PC-3 (cell line): ENCODE results near the gene DHX58. TPM values are rescaled to one million over a fixed set of nuclear protein-coding genes. Genes with fewer than 3 reads are reported as not detected.

Experiments used
- ATAC-seq: fragments of 200-7000 bp; cut with Tn5 transposase; 2 replicates; pipeline ENCODE4 v1.9.1; 2020; ENCODE audit warnings: mild to moderate bottlenecking, moderate library complexity
- BruUV-seq: library from RNA; stranded (reverse); fragments of 400-500 nt; replicated peaks from 2 replicates; lab custom pipeline; 2021; lab: Mats Ljungman, UMichigan
- CTCF ChIA-PET: fragments of 300-600 bp; sonication (Branson Sonifier 250); formaldehyde crosslinking; loops from one replicate; lab custom pipeline; 2022; ENCODE audit warnings: antibody characterized with exemption; lab: Charles Lee
- POLR2A ChIA-PET: fragments of 300-600 bp; sonication (Branson Sonifier 250); formaldehyde crosslinking; loops from one replicate; lab custom pipeline; 2022; ENCODE audit warnings: antibody characterized with exemption; ENCODE audit not compliant: unreplicated experiment; lab: Charles Lee
- DNase-seq: peaks from one replicate; pipeline ENCODE4 v3.0.0-alpha.2; 2015
- H2AFZ ChIP-seq: fragments of 300-600 bp; sonication (generic); 2 replicates; pipeline ENCODE4 v1.6.0; 2016; ENCODE audit warnings: antibody characterized with exemption, low read length
- H3F3A ChIP-seq: fragments of 300-600 bp; sonication (generic); one replicate; pipeline ENCODE4 v1.6.0; 2017; ENCODE audit warnings: antibody characterized with exemption, low read length, control low read depth, mild to moderate bottlenecking; ENCODE audit not compliant: unreplicated experiment
- H3K27ac ChIP-seq: fragments of 300-600 bp; sonication (generic); 2 replicates; pipeline ENCODE4 v1.5.1; 2016; ENCODE audit warnings: mild to moderate bottlenecking, low read length
- H3K27me3 ChIP-seq: fragments of 300-600 bp; sonication (generic); 2 replicates; pipeline ENCODE4 v1.6.1; 2016; ENCODE audit warnings: low read length, mixed read lengths
- H3K36me3 ChIP-seq: fragments of 300-600 bp; sonication (generic); 2 replicates; pipeline ENCODE4 v1.6.1; 2016; ENCODE audit warnings: low read depth, mixed run types, low read length, mixed read lengths
- H3K4me1 ChIP-seq: fragments of 300-600 bp; sonication (generic); 2 replicates; pipeline ENCODE4 v1.5.1; 2016; ENCODE audit warnings: low read length; ENCODE audit not compliant: insufficient read depth
- H3K4me2 ChIP-seq: fragments of 300-600 bp; sonication (generic); 2 replicates; pipeline ENCODE4 v1.6.0; 2016; ENCODE audit warnings: low read length
- H3K4me3 ChIP-seq: fragments of 300-600 bp; sonication (generic); 2 replicates; pipeline ENCODE4 v1.5.1; 2016; ENCODE audit warnings: mild to moderate bottlenecking, low read length, mixed read lengths
- H3K79me2 ChIP-seq: fragments of 300-600 bp; sonication (generic); 2 replicates; pipeline ENCODE4 v1.6.1; 2017; ENCODE audit warnings: low read length, mixed read lengths
- H3K9ac ChIP-seq: fragments of 300-600 bp; sonication (generic); 2 replicates; pipeline ENCODE4 v1.6.0; 2016; ENCODE audit warnings: mild to moderate bottlenecking, low read length
- H3K9me2 ChIP-seq: fragments of 300-600 bp; sonication (generic); replicated peaks from 2 replicates; pipeline ENCODE4 v1.6.1; 2016; ENCODE audit warnings: mixed run types, low read length, mixed read lengths
- H3K9me3 ChIP-seq: fragments of 300-600 bp; sonication (generic); 2 replicates; pipeline ENCODE4 v1.6.1; 2016; ENCODE audit warnings: low read length, mixed read lengths
- H4K20me1 ChIP-seq: fragments of 300-600 bp; sonication (generic); 2 replicates; pipeline ENCODE4 v1.6.1; 2016; ENCODE audit warnings: low read length, mixed read lengths
- EZH2 ChIP-seq: fragments of 300-600 bp; sonication (generic); IDR thresholded peaks from one replicate; pipeline ENCODE4 v1.6.1; 2017; ENCODE audit warnings: antibody characterized with exemption, mild to moderate bottlenecking, low read length; ENCODE audit not compliant: unreplicated experiment
- EZH2phosphoT487 ChIP-seq: fragments of 300-600 bp; sonication (generic); IDR thresholded peaks from 2 replicates; pipeline ENCODE4 v1.6.1; 2018; ENCODE audit warnings: mild to moderate bottlenecking, antibody characterized with exemption, low read length, borderline replicate concordance
- intact Hi-C: fragments of 100-400 bp; cut with micrococcal nuclease; formaldehyde crosslinking; loops from 2 replicates; pipeline ENCODE4 v1.9.0; 2023
- total RNA-seq: library from RNA; depleted of rRNA; stranded (reverse); fragments of >200 nt; gene quantifications from 2 replicates; pipeline ENCODE4 v1.2.3, GENCODE V29; 2014
- TF ChIP-seq, protein P1 (sequence below): fragments of 300-600 bp; sonication (generic); conservative IDR thresholded peaks from 2 replicates; pipeline ENCODE4 v1.5.1; 2017; ENCODE audit warnings: antibody characterized with exemption, low read depth, mild to moderate bottlenecking, low read length

The DHX58 gene
- total RNA-seq, 1 experiment from 2014 or later, result not detected

DNA sequence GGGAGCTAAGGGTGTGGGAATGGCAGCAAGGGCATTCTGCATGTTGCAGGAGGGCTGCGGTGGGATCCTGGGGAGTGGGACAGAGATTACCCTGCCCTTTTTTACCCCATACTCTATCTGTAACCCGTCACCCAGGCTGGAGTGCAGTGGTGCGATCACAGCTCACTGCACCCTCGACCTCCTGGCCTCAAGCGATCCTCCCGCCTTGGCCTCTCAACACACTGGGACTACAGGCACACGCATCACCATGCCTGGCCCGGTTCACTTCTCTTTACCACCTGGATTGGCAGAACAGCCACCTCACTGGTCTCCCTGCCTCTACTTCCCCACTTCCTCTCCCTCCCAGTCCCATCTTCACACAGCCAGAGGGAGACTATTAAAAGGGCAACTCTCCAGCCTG, 23.8 kb downstream of the DHX58 start:
- ChIA-PET CTCF (no interaction called here), POLR2A (no interaction called here)
- Histone ChIP-seq H3K9me3 (no peaks in the 10 kb centered on the region), H3F3A (no peaks in the 10 kb centered on the region), H3K79me2 (no peaks in the 10 kb centered on the region), H2AFZ (no peak overlapping the region), H3K27ac (no peak overlapping the region), H4K20me1 (no peaks in the 10 kb centered on the region), H3K4me1 (no peaks in the 10 kb centered on the region), H3K4me3 (no peak overlapping the region), H3K36me3 (no peaks in the 10 kb centered on the region), H3K27me3 (no peaks in the 10 kb centered on the region), H3K9me2 (no peaks in the 10 kb centered on the region), H3K4me2 (no peak overlapping the region), H3K9ac (no peak overlapping the region)
- ATAC-seq (no peak), DNase-seq (no peak)
- TF ChIP-seq EZH2 (no peak), EZH2phosphoT487 (no peak)
- TF ChIP-seq, protein P1, sequence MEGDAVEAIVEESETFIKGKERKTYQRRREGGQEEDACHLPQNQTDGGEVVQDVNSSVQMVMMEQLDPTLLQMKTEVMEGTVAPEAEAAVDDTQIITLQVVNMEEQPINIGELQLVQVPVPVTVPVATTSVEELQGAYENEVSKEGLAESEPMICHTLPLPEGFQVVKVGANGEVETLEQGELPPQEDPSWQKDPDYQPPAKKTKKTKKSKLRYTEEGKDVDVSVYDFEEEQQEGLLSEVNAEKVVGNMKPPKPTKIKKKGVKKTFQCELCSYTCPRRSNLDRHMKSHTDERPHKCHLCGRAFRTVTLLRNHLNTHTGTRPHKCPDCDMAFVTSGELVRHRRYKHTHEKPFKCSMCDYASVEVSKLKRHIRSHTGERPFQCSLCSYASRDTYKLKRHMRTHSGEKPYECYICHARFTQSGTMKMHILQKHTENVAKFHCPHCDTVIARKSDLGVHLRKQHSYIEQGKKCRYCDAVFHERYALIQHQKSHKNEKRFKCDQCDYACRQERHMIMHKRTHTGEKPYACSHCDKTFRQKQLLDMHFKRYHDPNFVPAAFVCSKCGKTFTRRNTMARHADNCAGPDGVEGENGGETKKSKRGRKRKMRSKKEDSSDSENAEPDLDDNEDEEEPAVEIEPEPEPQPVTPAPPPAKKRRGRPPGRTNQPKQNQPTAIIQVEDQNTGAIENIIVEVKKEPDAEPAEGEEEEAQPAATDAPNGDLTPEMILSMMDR, result no peak
- no TSS peak for BruUV-seq
- intact Hi-C loops, result no loop called here

DNA sequence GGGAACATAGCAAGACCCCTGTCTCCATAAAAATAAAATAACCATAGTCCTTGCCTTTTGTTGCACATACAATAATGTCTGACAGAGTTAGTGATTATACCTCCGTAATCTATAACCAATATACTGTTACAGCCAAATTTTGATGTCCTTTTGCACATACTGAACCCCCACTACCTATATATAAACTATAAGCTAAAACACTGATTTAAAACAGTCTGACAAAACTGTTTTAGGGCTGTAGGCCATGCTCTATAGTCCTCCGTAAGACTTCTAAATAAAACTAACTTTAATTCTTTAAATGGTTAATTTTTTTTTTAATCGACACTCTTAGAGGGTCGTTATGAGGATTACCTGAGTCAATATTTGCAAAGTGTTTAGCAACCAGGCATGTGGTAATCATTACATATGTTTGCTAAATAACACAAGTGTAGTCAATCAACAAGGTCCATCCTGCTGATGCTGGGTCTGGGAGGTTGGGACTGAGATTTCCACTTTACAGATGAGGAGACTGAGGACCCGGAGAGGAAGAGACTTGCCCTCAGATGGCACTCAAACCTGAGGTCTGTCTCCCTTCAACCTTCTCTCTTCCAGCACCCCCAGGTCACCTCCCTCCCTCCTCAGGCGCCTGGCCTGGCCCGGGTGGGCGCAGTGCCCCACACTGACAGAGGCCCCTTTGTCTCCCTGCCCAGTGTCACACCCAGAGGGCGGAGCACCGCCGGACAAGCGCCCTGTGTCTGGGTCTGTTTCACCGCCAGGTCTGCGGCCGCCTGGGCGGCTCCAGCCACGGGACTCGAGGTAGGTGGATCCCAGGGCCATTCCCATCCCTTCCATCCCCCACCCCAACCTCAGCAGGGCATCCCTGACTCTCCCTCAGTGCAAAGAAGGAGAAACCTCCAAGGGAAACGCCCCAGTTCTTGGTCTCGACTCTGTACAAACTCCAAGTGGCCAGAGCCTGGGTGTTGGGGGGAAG, 24.5 kb downstream of the DHX58 start:
- H3F3A ChIP-seq, result no peaks in the 10 kb centered on the region
- no peak overlapping the region for H3K4me3 ChIP-seq

More for the DNA sequence above, 24.5 kb downstream of the DHX58 start:
- no peaks in the 10 kb centered on the region for H3K9me3 ChIP-seq
- H2AFZ ChIP-seq, result no peak overlapping the region
- no TSS peak for BruUV-seq
- H3K27ac ChIP-seq, result no peak overlapping the region
- no peaks in the 10 kb centered on the region for H3K4me1 ChIP-seq
- TF ChIP-seq EZH2 (no peak), EZH2phosphoT487 (no peak)
- TF ChIP-seq, protein P1, result no peak
- POLR2A ChIA-PET, result no interaction called here
- H4K20me1 ChIP-seq, result no peaks in the 10 kb centered on the region
- DNase-seq (no peak), ATAC-seq (no peak)
- CTCF ChIA-PET, result no interaction called here
- no peaks in the 10 kb centered on the region for H3K79me2 ChIP-seq
- intact Hi-C loops, result no loop called here
- H3K4me2 ChIP-seq, result no peak overlapping the region
- H3K9ac ChIP-seq, result no peak overlapping the region
- H3K36me3 ChIP-seq, result no peaks in the 10 kb centered on the region
- no peaks in the 10 kb centered on the region for H3K27me3 ChIP-seq
- no peaks in the 10 kb centered on the region for H3K9me2 ChIP-seq
